ENCODE results near the gene GPATCH1.
"Not testable (repeated sequence)": the region's sequence is repeated elsewhere in the genome, so short reads cannot be mapped to it uniquely, and the experiment has no call there.

- not testable (repeated sequence) for TF ChIP-seq CTCF (IDR thresholded peaks at IDR 0.05; ENCODE audit: insufficient read depth, low read length, poor library complexity, severe bottlenecking); EZH2phosphoT487 (conservative IDR thresholded peaks at IDR 0.05; ENCODE audit: low read length)
Observed at GRCh38 chr19:33152625-33153024, 71.6 kb downstream of the GPATCH1 start.
